ENCODE results near the gene LSAMP. TPM values are rescaled to one million over a fixed set of nuclear protein-coding genes. Genes with fewer than 3 reads are reported as not detected.

Gene LSAMP
- total and polyA plus RNA-seq, 2 of the 13 experiments (the other 11 are each of a cell fraction or from before 2014, with no cell fraction given): not detected

- no TSS peak for BruUV-seq (replicated peaks)
- FAIRE-seq (no peak), DNase-seq (ENCODE audit: low spot score) (no peak), ATAC-seq (no peak)
- H3K4me3 ChIP-seq (replicated peaks in 1 of 3; ENCODE audit: insufficient read depth in 1 of 3, low read depth in 2 of 3, low read length in 3 of 3): no peak overlapping the region
- no peaks in the 10 kb centered on the region for H3K4me1 ChIP-seq (ENCODE audit: insufficient read depth, low read length)
- no peak overlapping the region for H3K27ac ChIP-seq (ENCODE audit: extremely low read length, insufficient read depth, low read length)
- intact Hi-C loops (cut with micrococcal nuclease; ENCODE audit: unreplicated experiment): no loop called here
- H3K27me3 ChIP-seq (ENCODE audit: control insufficient read depth in 1 of 2, insufficient read depth in 2 of 2, low read length in 2 of 2): peaks cover 0 to 9% of the 10 kb centered on the region in 2 experiments; a peak in 2 of 5 replicates
- no peaks in the 10 kb centered on the region for H3K9me3 ChIP-seq (ENCODE audit: low read length)
- H3K36me3 ChIP-seq (replicated peaks in 1 of 2; ENCODE audit: control insufficient read depth in 1 of 2, insufficient read depth in 2 of 2, low read length in 2 of 2): no peaks in the 10 kb centered on the region
- ChIA-PET POLR2A (no interaction called here), CTCF (ENCODE audit: low intra/inter-chr PET ratio, low total read pairs) (no interaction called here)
- H3K9ac ChIP-seq (ENCODE audit: insufficient read depth, low read depth, low read length): no peak overlapping the region
- no peak overlapping the region for H3K4me2 ChIP-seq (ENCODE audit: low read depth, low read length)
- no peaks in the 10 kb centered on the region for H3K79me2 ChIP-seq (ENCODE audit: insufficient read depth, low read length)
- WGBS (ENCODE audit: low lambda C conversion rate): 50% methylated on average over 2 of the region's 2 CpGs
- no peaks in the 10 kb centered on the region for H4K20me1 ChIP-seq (ENCODE audit: insufficient read depth, low read length)
- no peak overlapping the region for H2AFZ ChIP-seq (ENCODE audit: low read length)
- in situ Hi-C loops (cut with HindIII; ENCODE audit: extremely low pct_ligation_motif_present, low pct_unique_long_range_greater_than_20kb): no loop called here
- TF ChIP-seq IRF1 (CRISPR knock-in tag; IDR thresholded peaks at IDR 0.05; ENCODE audit: low read depth) (no peak), HNRNPK (IDR thresholded peaks at IDR 0.05; ENCODE audit: low read depth, low read length, poor library complexity, severe bottlenecking) (peak; percentile 68)
Measured at GRCh38 chr3:116445990-116446389, 703 bp upstream of the LSAMP start.

- H3K36me3 ChIP-seq (replicated peaks in 1 of 2; ENCODE audit: control insufficient read depth in 1 of 2, insufficient read depth in 2 of 2, low read length in 2 of 2): no peaks in the 10 kb centered on the region
- no peak for TF ChIP-seq PRMT3 (CRISPR knock-in tag; IDR thresholded peaks at IDR 0.05; ENCODE audit: borderline replicate concordance, low read depth)
- TF ChIP-seq PCBP1 (IDR thresholded peaks at IDR 0.05; ENCODE audit: borderline replicate concordance, low read depth, low read length): no peak
- no peak for TF ChIP-seq AKAP8 (CRISPR knock-in tag; IDR thresholded peaks at IDR 0.05)
- no peak for TF ChIP-seq ZNF138 (CRISPR knock-in tag; IDR thresholded peaks at IDR 0.05; ENCODE audit: low read depth)
- TF ChIP-seq, protein P1, sequence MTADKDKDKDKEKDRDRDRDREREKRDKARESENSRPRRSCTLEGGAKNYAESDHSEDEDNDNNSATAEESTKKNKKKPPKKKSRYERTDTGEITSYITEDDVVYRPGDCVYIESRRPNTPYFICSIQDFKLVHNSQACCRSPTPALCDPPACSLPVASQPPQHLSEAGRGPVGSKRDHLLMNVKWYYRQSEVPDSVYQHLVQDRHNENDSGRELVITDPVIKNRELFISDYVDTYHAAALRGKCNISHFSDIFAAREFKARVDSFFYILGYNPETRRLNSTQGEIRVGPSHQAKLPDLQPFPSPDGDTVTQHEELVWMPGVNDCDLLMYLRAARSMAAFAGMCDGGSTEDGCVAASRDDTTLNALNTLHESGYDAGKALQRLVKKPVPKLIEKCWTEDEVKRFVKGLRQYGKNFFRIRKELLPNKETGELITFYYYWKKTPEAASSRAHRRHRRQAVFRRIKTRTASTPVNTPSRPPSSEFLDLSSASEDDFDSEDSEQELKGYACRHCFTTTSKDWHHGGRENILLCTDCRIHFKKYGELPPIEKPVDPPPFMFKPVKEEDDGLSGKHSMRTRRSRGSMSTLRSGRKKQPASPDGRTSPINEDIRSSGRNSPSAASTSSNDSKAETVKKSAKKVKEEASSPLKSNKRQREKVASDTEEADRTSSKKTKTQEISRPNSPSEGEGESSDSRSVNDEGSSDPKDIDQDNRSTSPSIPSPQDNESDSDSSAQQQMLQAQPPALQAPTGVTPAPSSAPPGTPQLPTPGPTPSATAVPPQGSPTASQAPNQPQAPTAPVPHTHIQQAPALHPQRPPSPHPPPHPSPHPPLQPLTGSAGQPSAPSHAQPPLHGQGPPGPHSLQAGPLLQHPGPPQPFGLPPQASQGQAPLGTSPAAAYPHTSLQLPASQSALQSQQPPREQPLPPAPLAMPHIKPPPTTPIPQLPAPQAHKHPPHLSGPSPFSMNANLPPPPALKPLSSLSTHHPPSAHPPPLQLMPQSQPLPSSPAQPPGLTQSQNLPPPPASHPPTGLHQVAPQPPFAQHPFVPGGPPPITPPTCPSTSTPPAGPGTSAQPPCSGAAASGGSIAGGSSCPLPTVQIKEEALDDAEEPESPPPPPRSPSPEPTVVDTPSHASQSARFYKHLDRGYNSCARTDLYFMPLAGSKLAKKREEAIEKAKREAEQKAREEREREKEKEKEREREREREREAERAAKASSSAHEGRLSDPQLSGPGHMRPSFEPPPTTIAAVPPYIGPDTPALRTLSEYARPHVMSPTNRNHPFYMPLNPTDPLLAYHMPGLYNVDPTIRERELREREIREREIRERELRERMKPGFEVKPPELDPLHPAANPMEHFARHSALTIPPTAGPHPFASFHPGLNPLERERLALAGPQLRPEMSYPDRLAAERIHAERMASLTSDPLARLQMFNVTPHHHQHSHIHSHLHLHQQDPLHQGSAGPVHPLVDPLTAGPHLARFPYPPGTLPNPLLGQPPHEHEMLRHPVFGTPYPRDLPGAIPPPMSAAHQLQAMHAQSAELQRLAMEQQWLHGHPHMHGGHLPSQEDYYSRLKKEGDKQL (CRISPR knock-in tag; IDR thresholded peaks at IDR 0.05; ENCODE audit: low read depth): no peak
- in situ Hi-C loops (cut with HindIII; ENCODE audit: extremely low pct_ligation_motif_present, low pct_unique_long_range_greater_than_20kb): no loop called here
- no peaks in the 10 kb centered on the region for H3K9me3 ChIP-seq (ENCODE audit: low read length)
- H3K4me1 ChIP-seq (ENCODE audit: insufficient read depth, low read length): no peaks in the 10 kb centered on the region
- 27% methylated on average over 17 of the region's 26 CpGs for WGBS (ENCODE audit: low lambda C conversion rate)
- DNase-seq (ENCODE audit: low spot score) (no peak), FAIRE-seq (no peak), ATAC-seq (no peak)
- no peaks in the 10 kb centered on the region for H3K79me2 ChIP-seq (ENCODE audit: insufficient read depth, low read length)
- H2AFZ ChIP-seq (ENCODE audit: low read length): peak overlapping the region; percentile 27
- H3K27me3 ChIP-seq (ENCODE audit: control insufficient read depth in 1 of 2, insufficient read depth in 2 of 2, low read length in 2 of 2): peaks cover 0 to 9% of the 10 kb centered on the region in 2 experiments; a peak in 2 of 5 replicates
- ChIA-PET CTCF (ENCODE audit: low intra/inter-chr PET ratio, low total read pairs) (no interaction called here), POLR2A (no interaction called here)
- no peak overlapping the region for H3K27ac ChIP-seq (ENCODE audit: extremely low read length, insufficient read depth, low read length)
- H3K4me3 ChIP-seq (replicated peaks in 1 of 3; ENCODE audit: insufficient read depth in 1 of 3, low read depth in 2 of 3, low read length in 3 of 3): no peak overlapping the region
- no TSS peak for BruUV-seq (replicated peaks)
- intact Hi-C loops (cut with micrococcal nuclease; ENCODE audit: unreplicated experiment): no loop called here
- H3K9ac ChIP-seq (ENCODE audit: insufficient read depth, low read depth, low read length): no peak overlapping the region
- no peaks in the 10 kb centered on the region for H4K20me1 ChIP-seq (ENCODE audit: insufficient read depth, low read length)
- no peak overlapping the region for H3K4me2 ChIP-seq (ENCODE audit: low read depth, low read length)
Measured at GRCh38 chr3:116444819-116445310, 422 bp downstream of the LSAMP start.

Data from HepG2 (cell line).